ENCODE data around the gene DIAPH3.

DNA sequence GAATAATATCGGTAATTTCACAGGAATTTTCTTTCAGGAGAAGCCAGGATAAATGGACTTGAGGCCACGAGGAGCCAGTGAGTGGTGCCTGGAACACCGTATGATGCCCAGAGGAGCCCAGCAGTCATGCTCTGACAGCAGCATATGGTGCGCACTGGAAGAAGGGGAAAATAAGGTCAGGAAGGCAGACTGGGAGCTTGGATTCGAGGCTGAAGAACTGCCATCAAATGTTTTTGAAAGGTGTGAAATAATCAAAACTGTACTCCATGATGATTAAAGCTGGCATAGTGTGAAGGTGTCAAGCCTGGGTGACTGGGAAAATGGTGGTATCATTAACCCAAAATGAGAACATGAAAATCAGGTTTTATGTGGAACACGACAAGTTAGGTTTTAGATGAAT is 374.2 kb downstream of the DIAPH3 start:
- TF ChIP-seq CTCF (IDR thresholded peaks at IDR 0.05) (no peak), POLR2A (IDR thresholded peaks at IDR 0.05) (no peak)
